A549 (cell line): Measurements from ENCODE around the gene GFOD2. TPM values are rescaled to one million over a fixed set of nuclear protein-coding genes. Genes with fewer than 3 reads are reported as not detected.

ENCODE experiments used
- ATAC-seq, 2 experiments: fragments of 200-7000 bp in 1 of 2; fragments of >200 bp in 1 of 2; cut with Nextera tagmentation in 1 of 2; cut with Tn5 transposase in 1 of 2; 3 replicates each; pipeline versions ENCODE4 v1.8.0 to v1.9.1; 2018 to 2020; ENCODE audit warnings: mild to moderate bottlenecking in 1 of 2, moderate library complexity in 1 of 2
- CTCF ChIA-PET: fragments of 300-600 bp; sonication (Branson Sonifier 250); formaldehyde crosslinking; extraction: SDS; loops from one replicate; lab custom pipeline; 2021; ENCODE audit warnings: antibody characterized with exemption, inconsistent platforms; lab: Yijun Ruan, JAX
- POLR2A ChIA-PET: fragments of 350-600 bp; formaldehyde crosslinking; extraction: SDS; loops from one replicate; lab custom pipeline; 2021; ENCODE audit warnings: antibody characterized with exemption, inconsistent platforms; lab: Yijun Ruan, JAX
- DNase-seq, 2 experiments: peaks; one replicate each; pipeline versions ENCODE4 v3.0.0 to v3.0.0-alpha.2; 2011 to 2016; ENCODE audit warnings: low read depth in 1 of 2, low spot score in 1 of 2
- FAIRE-seq: peaks from 2 replicates; lab custom pipeline; 2011; peaks lifted over from hg19 to GRCh38; lab: Jason Lieb, UNC
- H3K27ac ChIP-seq, 2 experiments: fragments of >200 bp; sonication (Bioruptor Twin); formaldehyde crosslinking; 3 replicates each; pipeline ENCODE4 v1.5.1; 2016 to 2017
- H3K4me1 ChIP-seq: fragments of >200 bp; sonication (Bioruptor Twin); formaldehyde crosslinking; 3 replicates; pipeline ENCODE4 v1.6.1; 2016
- H3K4me2 ChIP-seq: fragments of >200 bp; sonication (Bioruptor Twin); formaldehyde crosslinking; 3 replicates; pipeline ENCODE4 v1.6.1; 2016
- H3K4me3 ChIP-seq: fragments of >200 bp; sonication (Bioruptor Twin); formaldehyde crosslinking; 3 replicates; pipeline ENCODE4 v1.5.1; 2016
- H3K9me3 ChIP-seq: fragments of >200 bp; sonication (Bioruptor Twin); formaldehyde crosslinking; 3 replicates; pipeline ENCODE4 v1.6.1; 2016
- CEBPB ChIP-seq, 2 experiments: fragments of >200 bp in 1 of 2; sonication (Bioruptor Twin) in 1 of 2; formaldehyde crosslinking in 1 of 2; IDR thresholded peaks; 2 replicates each; pipeline ENCODE4 v1.6.1; 2012 to 2016
- CHD2 ChIP-seq: fragments of 150-350 bp; IDR thresholded peaks from 2 replicates; pipeline ENCODE4 v1.6.1; 2014; ENCODE audit warnings: low read length; ENCODE audit not compliant: partially characterized antibody
- CHD4 ChIP-seq: fragments of 200-600 bp; sonication (generic); IDR thresholded peaks from 2 replicates; pipeline ENCODE4 v1.6.1; 2016; ENCODE audit warnings: antibody characterized with exemption, mild to moderate bottlenecking, borderline replicate concordance
- CTCF ChIP-seq: fragments of >200 bp; sonication (Bioruptor Twin); formaldehyde crosslinking; IDR thresholded peaks from 3 replicates; pipeline ENCODE4 v1.5.1; 2016
- E2F6 ChIP-seq: IDR thresholded peaks from 2 replicates; pipeline ENCODE4 v1.6.1; 2012; ENCODE audit warnings: low read depth, borderline replicate concordance
- EHF ChIP-seq: fragments of 250-450 bp; sonication (Bioruptor Pico); IDR thresholded peaks from 2 replicates; pipeline ENCODE4 v1.5.0; 2020; ENCODE audit warnings: mild to moderate bottlenecking
- EP300 ChIP-seq, 2 experiments: fragments of >200 bp; sonication (Bioruptor Twin); formaldehyde crosslinking; IDR thresholded peaks; 2 replicates in 1 of 2; 3 replicates in 1 of 2; pipeline ENCODE4 v1.6.1; 2016 to 2017
- FOSL2 ChIP-seq, 2 experiments: fragments of 450-650 bp in 1 of 2; fragments of >200 bp in 1 of 2; sonication (Bioruptor Twin) in 1 of 2; formaldehyde crosslinking; IDR thresholded peaks; 2 replicates each; pipeline versions ENCODE4 v1.5.0 to v1.6.1; 2016 to 2020; ENCODE audit warnings: mild to moderate bottlenecking in 1 of 2, moderate library complexity in 1 of 2
- HDAC2 ChIP-seq: fragments of 200-600 bp; sonication (generic); IDR thresholded peaks from 2 replicates; pipeline ENCODE4 v1.6.1; 2016
- HEYL ChIP-seq: fragments of 250-450 bp; sonication (Bioruptor Pico); IDR thresholded peaks from 2 replicates; pipeline ENCODE4 v1.8.0; 2021; ENCODE audit warnings: mild to moderate bottlenecking, moderate library complexity
- HOXA7 ChIP-seq: fragments of 250-450 bp; sonication (Bioruptor Pico); IDR thresholded peaks from 2 replicates; pipeline ENCODE4 v1.5.0; 2020; ENCODE audit warnings: mild to moderate bottlenecking, moderate library complexity
- JUN ChIP-seq, 2 experiments: fragments of >200 bp; sonication (Bioruptor Twin); formaldehyde crosslinking; IDR thresholded peaks; 2 replicates in 1 of 2; 3 replicates in 1 of 2; pipeline ENCODE4 v1.6.1; 2016 to 2017
- JUNB ChIP-seq: fragments of >200 bp; sonication (Bioruptor Twin); formaldehyde crosslinking; IDR thresholded peaks from 2 replicates; pipeline ENCODE4 v1.6.1; 2016
- KDM1A ChIP-seq: fragments of 200-600 bp; sonication (generic); IDR thresholded peaks from 2 replicates; pipeline ENCODE4 v1.6.1; 2016; ENCODE audit warnings: low read depth, mild to moderate bottlenecking
- MAFK ChIP-seq: fragments of 450-650 bp; IDR thresholded peaks from 2 replicates; pipeline ENCODE4 v1.6.1; 2014; ENCODE audit not compliant: partially characterized antibody
- MAX ChIP-seq: IDR thresholded peaks from 2 replicates; pipeline ENCODE4 v1.6.1; 2012
- NFE2L2 ChIP-seq: fragments of 150-350 bp; conservative IDR thresholded peaks from 2 replicates; pipeline ENCODE4 v1.6.1; 2014; ENCODE audit warnings: low read length
- NR3C1 ChIP-seq: fragments of >200 bp; sonication (Bioruptor Twin); formaldehyde crosslinking; IDR thresholded peaks from 3 replicates; pipeline ENCODE4 v1.6.1; 2017
- PHF8 ChIP-seq: fragments of 200-600 bp; sonication (generic); IDR thresholded peaks from 2 replicates; pipeline ENCODE4 v1.6.1; 2016; ENCODE audit warnings: low read depth, mild to moderate bottlenecking, antibody characterized with exemption, moderate library complexity, borderline replicate concordance
- POLR2A ChIP-seq: IDR thresholded peaks from 2 replicates; pipeline ENCODE4 v1.6.1; 2012; ENCODE audit warnings: mild to moderate bottlenecking, low read length
- POLR2AphosphoS2 ChIP-seq: conservative IDR thresholded peaks from 2 replicates; pipeline ENCODE4 v1.6.1; 2012; ENCODE audit warnings: low read length, improper control_type of control experiment, inconsistent platforms
- RFX5 ChIP-seq: fragments of 450-650 bp; IDR thresholded peaks from 2 replicates; pipeline ENCODE4 v1.7.1; 2014; ENCODE audit warnings: antibody characterized with exemption, mild to moderate bottlenecking, moderate library complexity
- RNF2 ChIP-seq: fragments of 200-600 bp; sonication (generic); IDR thresholded peaks from 2 replicates; pipeline ENCODE4 v1.6.1; 2016; ENCODE audit warnings: low read depth, mild to moderate bottlenecking, antibody characterized with exemption, moderate library complexity, borderline replicate concordance
- SREBF2 ChIP-seq: fragments of 450-650 bp; IDR thresholded peaks from 2 replicates; pipeline ENCODE4 v1.6.1; 2014; ENCODE audit warnings: mild to moderate bottlenecking, moderate library complexity
- WGBS: methylation state at CpG from one replicate; pipeline ENCODE4 v1.1.6; 2017; ENCODE audit errors: missing lambda C conversion rate; 5-methylcytosine and 5-hydroxymethylcytosine counted together
- polyA plus RNA-seq, 4 experiments: library from polyadenylated mRNA; depleted of rRNA in 3 of 4; stranded (reverse); fragments of >200 nt; fragmentation: RNase III in 1 of 4; extraction: RNeasy Plus Mini Kit Qiagen cat#74134 plus additional on column Dnase treatment in 1 of 4; gene quantifications; 2 replicates in 3 of 4; 3 replicates in 1 of 4; pipeline ENCODE4 v1.2.3, GENCODE V29; 2011 to 2017

The GFOD2 gene
- polyA plus RNA-seq, 2 of the 4 experiments (the other 2 are of a cell fraction) = 10.3 to 16.4 TPM

GRCh38 chr16:67666559-67667452 lies 52.3 kb downstream of the GFOD2 start, which contains the start of the genes C16orf86 and ENKD1:
Gene C16orf86, plus strand, starts transcription at chr16:67666814. Its CDS starts 157 bp downstream, at chr16:67666971.
Gene ENKD1, minus strand, starts transcription at chr16:67666750. Its CDS starts 308 bp downstream, at chr16:67666442.
- ATAC-seq = peak; percentile 45 to 60; a peak in 5 of 6 replicates
- TF ChIP-seq PHF8 = peak; percentile 23; the same call in 1 of the 2 replicates
- no peak for TF ChIP-seq HEYL (CRISPR knock-in tag)
- H3K4me3 ChIP-seq = peak within 1 kb of the TSS; percentile 84
- POLR2A ChIA-PET = no interaction called here
- no peaks in the 10 kb centered on the region for H3K9me3 ChIP-seq
- CTCF ChIA-PET = interaction anchor here (0.7 to 16.7 kb wide), 31 partner anchors 8 to 262 kb away, joined by 3 to 174 read pairs (median 4); partner anchors contain the start of genes ACD, CTCF, GFOD2 and PARD6A
- peaks cover 17% of the 10 kb centered on the region for H3K4me1 ChIP-seq
- H3K27ac ChIP-seq = peak within 1 kb of the TSS; percentile 74 to 86
- no peak for FAIRE-seq
- DNase-seq = peak; percentile 62 to 79
- H3K4me2 ChIP-seq = peak within 1 kb of the TSS; percentile 89
- 74% methylated on average over 33 of the region's 78 CpGs for WGBS

GRCh38 chr16:67666032-67666551 lies 53.0 kb downstream of the GFOD2 start:
- DNase-seq (no peak), ATAC-seq (peak in 1 of 2 experiments; percentile 8; a peak in 3 of 6 replicates), FAIRE-seq (no peak)
- CTCF ChIA-PET = interaction anchor here (1.0 to 16.7 kb wide), 9 partner anchors 20 to 262 kb away, joined by 3 to 174 read pairs (median 5); partner anchors contain the start of gene CTCF
- TF ChIP-seq RNF2 (no peak), JUNB (no peak), EP300 (IDR thresholded peaks at IDR 0.05) (no peak), PHF8 (no peak), CEBPB (IDR thresholded peaks at IDR 0.05) (no peak)
- H3K9me3 ChIP-seq = no peaks in the 10 kb centered on the region
- H3K4me1 ChIP-seq = peaks cover 17% of the 10 kb centered on the region
- H3K4me3 ChIP-seq = peak overlapping the region; percentile 84
- 30% methylated on average over 29 of the region's 46 CpGs for WGBS
- peak overlapping the region; percentile 74 to 86 for H3K27ac ChIP-seq
- peak overlapping the region; percentile 89 for H3K4me2 ChIP-seq
- POLR2A ChIA-PET = no interaction called here

GRCh38 chr16:67665598-67665997 lies 53.5 kb downstream of the GFOD2 start:
- no peak for TF ChIP-seq CHD2
- TF ChIP-seq POLR2AphosphoS2 = no peak
- no peak for TF ChIP-seq EHF (CRISPR knock-in tag)
- TF ChIP-seq NFE2L2 = no peak
- 0 out of 2 replicates have a peak, but pooled peaks have one; percentile 6 for TF ChIP-seq MAX
- TF ChIP-seq RFX5 = no peak
- no peak for TF ChIP-seq CTCF
- TF ChIP-seq CHD4 = no peak
- peak overlapping the region; percentile 84 for H3K4me3 ChIP-seq
- H3K4me1 ChIP-seq = peaks cover 17% of the 10 kb centered on the region
- H3K9me3 ChIP-seq = no peaks in the 10 kb centered on the region
- ATAC-seq (no peak), DNase-seq (no peak), FAIRE-seq (no peak)
- H3K4me2 ChIP-seq = peak overlapping the region; percentile 89
- 78% methylated on average over 5 of the region's 5 CpGs for WGBS
- ChIA-PET CTCF (interaction anchor here (1.0 to 16.7 kb wide), 9 partner anchors 18 to 263 kb away, joined by 3 to 174 read pairs (median 3); partner anchors contain the start of gene CTCF), POLR2A (no interaction called here)
- H3K27ac ChIP-seq = peak overlapping the region; percentile 74 to 86; a peak in 5 of 6 replicates

GRCh38 chr16:67664871-67665270 lies 54.2 kb downstream of the GFOD2 start:
- no peaks in the 10 kb centered on the region for H3K9me3 ChIP-seq
- CTCF ChIA-PET = interaction anchor here (0.8 to 16.7 kb wide), 12 partner anchors 8 to 238 kb away, joined by 3 to 174 read pairs (median 4); partner anchors contain the start of gene CTCF
- no peak for FAIRE-seq
- TF ChIP-seq POLR2A (no peak), SREBF2 (no peak), FOSL2 (IDR thresholded peaks at IDR 0.05) (no peak), FOSL2 (CRISPR knock-in tag; IDR thresholded peaks at IDR 0.05) (no peak), E2F6 (no peak), EHF (CRISPR knock-in tag) (no peak), MAFK (no peak), CHD4 (no peak), HDAC2 (no peak), NR3C1 (no peak), JUN (IDR thresholded peaks at IDR 0.05) (no peak), HOXA7 (no peak), KDM1A (no peak)
- TF ChIP-seq, all 56 proteins: peak for 0
- H3K4me3 ChIP-seq = no peak overlapping the region
- DNase-seq = no peak
- POLR2A ChIA-PET = no interaction called here
- H3K27ac ChIP-seq = no peak overlapping the region
- peaks cover 17% of the 10 kb centered on the region for H3K4me1 ChIP-seq
- WGBS = 86% methylated on average over 7 of the region's 7 CpGs
- no peak overlapping the region for H3K4me2 ChIP-seq
- no peak for ATAC-seq
